ENCODE results near the gene SCN1B.
A peak's percentile ranks its signal among the peaks of the same experiment; 100 is the strongest.

Gene SCN1B

GRCh38 chr19:35000647-35001501, 29.4 kb upstream of the SCN1B start (continued):
- TF ChIP-seq KLF8 (tag by site-specific recombination; IDR thresholded peaks at IDR 0.05) (peak; percentile 70; the same call in 1 of the 2 replicates), ZBTB7A (tag by site-specific recombination; IDR thresholded peaks at IDR 0.05; ENCODE audit: low read depth) (peak; percentile 91), SCRT1 (tag by site-specific recombination; IDR thresholded peaks at IDR 0.05; ENCODE audit: borderline replicate concordance) (no peak), ZNF366 (tag by site-specific recombination; conservative IDR thresholded peaks at IDR 0.05) (no peak), TCF7L2 (IDR thresholded peaks at IDR 0.05; ENCODE audit: borderline replicate concordance, low read depth, low read length) (no peak), ZNF677 (tag by site-specific recombination; IDR thresholded peaks at IDR 0.05) (peak; percentile 38; the same call in 1 of the 2 replicates), KLF17 (tag by site-specific recombination; IDR thresholded peaks at IDR 0.05) (peak; percentile 83; the same call in 1 of the 2 replicates), HOXD13 (CRISPR knock-in tag; IDR thresholded peaks at IDR 0.05; ENCODE audit: borderline replicate concordance) (no peak), ZBTB11 (tag by site-specific recombination; conservative IDR thresholded peaks at IDR 0.05; ENCODE audit: low read depth) (peak; percentile 89), ZBTB48 (tag by site-specific recombination; IDR thresholded peaks at IDR 0.05) (peak; percentile 71), WT1 (tag by site-specific recombination; IDR thresholded peaks at IDR 0.05) (peak; percentile 29; the same call in 1 of the 2 replicates), SETDB1 (IDR thresholded peaks at IDR 0.05; ENCODE audit: insufficient read length, low read length) (no peak), ZSCAN23 (tag by site-specific recombination; IDR thresholded peaks at IDR 0.05) (no peak), HOXC10 (CRISPR knock-in tag; IDR thresholded peaks at IDR 0.05) (no peak), ZNF610 (tag by site-specific recombination; IDR thresholded peaks at IDR 0.05; ENCODE audit: borderline replicate concordance) (no peak), ZNF513 (tag by site-specific recombination; IDR thresholded peaks at IDR 0.05) (no peak), ZNF335 (tag by site-specific recombination; conservative IDR thresholded peaks at IDR 0.05) (peak; percentile 89), ZNF266 (tag by site-specific recombination; IDR thresholded peaks at IDR 0.05; ENCODE audit: low read depth) (no peak), ZEB2 (tag by site-specific recombination; IDR thresholded peaks at IDR 0.05) (peak; percentile 60), ZBTB17 (tag by site-specific recombination; IDR thresholded peaks at IDR 0.05) (peak; percentile 79), ZSCAN5A (tag by site-specific recombination; IDR thresholded peaks at IDR 0.05) (no peak), ZNF488 (tag by site-specific recombination; IDR thresholded peaks at IDR 0.05) (no peak), SP7 (tag by site-specific recombination; IDR thresholded peaks at IDR 0.05) (no peak; the same call in 1 of the 2 replicates), PRDM10 (tag by site-specific recombination; IDR thresholded peaks at IDR 0.05) (0 out of 2 replicates have a peak, but pooled peaks have one; percentile 15), ZNF23 (tag by site-specific recombination; IDR thresholded peaks at IDR 0.05; ENCODE audit: borderline replicate concordance) (no peak), ZFP3 (tag by site-specific recombination; IDR thresholded peaks at IDR 0.05; ENCODE audit: low read depth) (no peak)

Data from HEK293 (cell line).